Effector CD8-positive, alpha-beta T cell (primary cell): ENCODE results near the gene PRR15.
"Not testable (repeated sequence)": the region's sequence is repeated elsewhere in the genome, so short reads cannot be mapped to it uniquely, and the experiment has no call there.

ENCODE experiments used
- DNase-seq: peaks from one replicate; lab custom pipeline; 2025; lab: John Stamatoyannopoulos, UW
- total RNA-seq, 4 experiments: gene quantifications; one replicate each; lab custom pipeline; 2026; lab: John Stamatoyannopoulos, UW

Gene PRR15, protein sequence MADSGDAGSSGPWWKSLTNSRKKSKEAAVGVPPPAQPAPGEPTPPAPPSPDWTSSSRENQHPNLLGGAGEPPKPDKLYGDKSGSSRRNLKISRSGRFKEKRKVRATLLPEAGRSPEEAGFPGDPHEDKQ
- total RNA-seq = 0 reads per million in 4 experiments

DNA sequence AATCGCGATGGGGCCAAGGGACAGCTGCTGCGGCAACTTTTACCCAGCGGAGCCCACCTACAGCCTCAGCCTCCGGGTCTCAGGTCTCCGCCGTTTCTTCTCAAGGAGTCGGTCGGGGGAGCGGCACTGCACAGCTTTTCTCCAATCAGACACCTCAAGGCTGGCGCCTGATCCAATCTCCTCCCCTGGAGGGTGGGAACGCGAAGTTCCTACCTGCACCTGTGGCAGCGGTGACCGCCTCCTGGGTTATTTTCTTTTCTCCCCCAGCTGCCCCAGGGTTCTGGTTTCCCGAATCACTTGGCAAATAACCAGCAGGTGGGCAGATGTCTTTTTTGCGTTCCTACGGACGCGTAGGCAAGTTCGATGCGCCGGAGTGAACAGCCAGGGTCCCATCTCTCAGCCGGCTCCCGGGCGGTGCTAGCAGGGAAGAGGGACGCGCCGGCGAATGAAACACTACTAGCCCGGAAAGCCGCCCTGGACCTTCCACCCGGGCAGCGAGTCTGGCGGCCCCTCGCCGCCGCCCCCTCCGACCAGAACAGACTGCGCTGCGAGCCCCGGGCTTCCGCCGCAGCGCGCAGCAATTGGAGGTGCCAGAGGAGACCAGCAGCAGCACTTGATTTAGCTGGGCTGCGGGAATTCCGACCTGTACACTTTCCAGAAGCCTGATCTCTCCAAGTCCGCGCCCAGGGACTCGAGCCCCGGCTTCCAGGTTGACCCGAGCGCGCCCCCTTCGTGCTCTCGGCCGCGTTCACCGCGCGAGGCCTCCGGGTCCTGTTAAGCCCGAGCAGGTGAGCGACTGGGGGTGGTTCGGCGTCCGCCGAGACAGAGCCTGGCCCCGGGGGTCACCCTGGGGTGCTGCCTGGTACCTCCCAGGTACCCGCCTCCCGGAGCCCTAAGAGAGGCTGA lies at the start of gene PRR15:
Gene PRR15, plus strand, starts transcription at position 246 of the 906 bp plus-strand sequence. CDS start 2,495 bp downstream, outside the sequence.
- DNase-seq = no peak

DNA sequence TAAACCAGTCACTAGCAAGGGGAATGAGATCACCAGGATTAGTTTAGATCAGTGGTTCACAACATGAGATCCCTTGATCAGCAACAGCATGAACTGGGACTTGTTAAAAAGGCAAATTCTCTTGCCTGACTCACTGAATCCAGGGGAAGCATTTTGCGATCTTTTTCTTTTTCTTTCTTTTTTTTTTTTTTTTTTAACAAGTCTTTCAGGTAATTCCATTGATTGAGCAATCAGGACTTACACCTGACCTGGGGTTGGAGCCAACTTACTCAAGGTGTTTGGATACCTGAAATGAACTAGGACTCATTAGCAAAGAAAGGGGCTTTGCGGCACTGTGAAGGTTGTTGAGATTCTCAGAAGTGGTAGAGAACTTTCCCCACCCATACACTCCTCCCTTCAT lies 47.1 kb upstream of the PRR15 start:
- no peak for DNase-seq

DNA sequence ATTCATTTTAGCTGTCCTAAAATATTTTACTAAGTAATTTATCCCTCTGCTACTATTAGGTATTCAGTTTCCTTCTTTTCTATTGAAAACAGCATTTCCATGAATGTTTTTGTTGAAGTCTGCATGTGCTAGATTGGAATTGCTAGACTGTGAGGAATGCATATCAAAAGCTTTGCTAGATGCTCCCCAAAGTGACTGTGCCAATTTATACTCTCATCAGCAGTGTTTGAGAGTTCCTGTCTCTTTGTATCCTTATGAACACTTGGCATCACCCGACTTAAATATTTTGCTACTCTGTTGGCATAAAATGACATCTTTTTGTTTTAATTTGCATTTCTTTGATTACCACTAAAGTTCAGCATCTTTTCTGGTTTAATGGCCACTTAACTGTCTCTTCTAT lies 45.0 kb upstream of the PRR15 start:
- no peak for DNase-seq

DNA sequence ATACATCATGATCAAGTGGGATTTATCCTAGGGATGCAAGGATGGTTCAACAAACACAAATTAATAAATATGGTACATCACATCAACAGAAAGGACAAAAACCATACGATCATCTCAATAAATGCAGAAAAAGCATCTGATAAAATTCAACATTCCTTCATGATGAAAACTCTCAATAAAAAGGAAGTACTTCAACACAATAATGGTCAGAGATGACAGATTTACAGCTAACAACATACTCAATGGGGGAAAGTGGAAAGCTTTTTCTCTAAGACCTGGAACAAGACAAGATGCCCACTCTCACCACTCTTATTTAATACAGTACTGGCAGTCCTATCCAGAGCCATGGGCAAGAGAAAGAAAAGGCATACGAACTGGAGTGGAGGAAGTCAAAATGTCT lies 39.9 kb upstream of the PRR15 start:
- no peak for DNase-seq

DNA sequence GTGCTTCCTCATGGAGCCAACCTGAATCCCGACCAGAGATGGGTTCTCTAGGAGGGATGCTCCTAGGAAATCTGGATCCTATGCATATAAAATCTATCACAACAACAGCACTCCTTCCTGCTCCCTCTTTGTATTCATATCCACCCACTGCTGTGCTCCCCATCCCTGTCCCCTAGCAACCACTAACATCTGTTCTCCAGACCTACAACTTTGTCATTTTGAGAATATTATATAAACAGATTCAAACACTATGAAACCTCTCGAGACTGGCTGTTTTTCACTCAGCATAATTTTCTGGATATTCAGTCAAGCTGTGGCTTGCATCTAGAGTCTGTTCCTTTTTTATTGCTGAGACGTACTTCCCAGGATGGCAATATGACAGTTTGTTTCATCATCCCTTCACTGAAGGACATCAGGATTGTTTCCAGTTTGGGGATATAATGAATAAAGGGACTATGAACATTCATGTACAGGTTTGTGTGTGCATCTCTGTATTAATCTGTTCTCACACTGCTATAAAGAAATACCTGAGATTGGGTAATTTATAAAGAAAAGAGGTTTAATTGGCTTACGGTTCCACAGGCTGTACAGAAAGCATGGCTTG lies 36.0 kb upstream of the PRR15 start:
- no peak for DNase-seq

DNA sequence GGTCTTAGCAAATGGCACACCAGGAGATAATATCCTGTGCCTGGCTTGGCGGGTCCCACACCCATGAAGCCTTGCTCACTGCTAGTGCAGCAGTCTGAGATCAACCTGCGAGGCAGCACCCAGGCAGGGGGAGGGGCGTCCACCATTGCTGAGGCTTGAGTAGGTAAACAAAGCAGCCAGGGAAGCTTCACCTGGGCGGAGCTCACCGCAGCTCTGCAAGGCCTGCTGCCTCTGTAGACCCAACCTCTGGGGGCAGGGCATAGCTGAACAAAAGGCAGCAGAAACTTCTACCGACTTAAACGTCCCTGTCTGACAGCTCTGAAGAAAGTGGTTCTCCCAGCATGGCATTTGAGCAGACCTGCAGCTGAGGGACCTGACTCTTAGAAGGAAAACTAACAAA lies 35.1 kb upstream of the PRR15 start:
- DNase-seq = not testable (repeated sequence)

DNA sequence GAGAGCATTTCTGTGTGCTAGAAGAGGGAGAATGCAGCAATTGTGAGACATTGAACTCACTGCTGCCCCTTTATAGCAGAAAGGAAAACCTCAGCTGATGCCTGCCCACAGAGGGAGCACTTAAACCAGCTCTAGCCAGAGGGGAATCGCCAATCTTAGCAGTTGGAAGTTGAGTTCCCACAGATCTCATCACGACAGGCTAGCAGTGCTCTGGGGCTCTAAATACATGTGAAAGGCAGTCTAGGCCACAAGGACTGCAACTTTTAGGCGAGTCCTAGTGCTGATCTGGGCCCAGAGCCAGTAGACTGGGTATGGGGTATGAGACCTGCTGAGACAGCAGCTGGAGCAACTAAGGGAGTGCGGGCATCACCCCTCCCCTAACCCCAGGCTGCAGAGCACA lies 25.2 kb upstream of the PRR15 start:
- no peak for DNase-seq

DNA sequence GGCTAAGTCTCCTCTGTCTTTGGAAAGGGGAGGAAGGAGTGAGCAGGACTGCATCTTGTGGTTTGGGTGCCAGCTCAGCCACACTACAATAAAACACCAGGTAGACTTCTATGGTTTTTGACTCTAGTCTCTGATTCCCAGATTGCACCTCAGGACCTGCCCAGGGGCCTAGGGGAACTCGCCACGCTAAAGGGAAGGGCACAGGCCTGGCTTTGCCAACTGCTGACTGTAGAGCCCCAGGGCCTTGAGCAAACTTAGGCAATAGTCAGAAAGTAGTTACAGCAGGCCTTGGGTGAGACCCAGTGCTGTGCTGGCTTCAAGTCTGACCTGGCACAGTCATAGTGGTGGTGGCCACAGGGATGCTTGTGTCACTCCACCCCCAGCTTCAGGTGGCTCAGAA lies 24.2 kb upstream of the PRR15 start:
- DNase-seq = no peak

DNA sequence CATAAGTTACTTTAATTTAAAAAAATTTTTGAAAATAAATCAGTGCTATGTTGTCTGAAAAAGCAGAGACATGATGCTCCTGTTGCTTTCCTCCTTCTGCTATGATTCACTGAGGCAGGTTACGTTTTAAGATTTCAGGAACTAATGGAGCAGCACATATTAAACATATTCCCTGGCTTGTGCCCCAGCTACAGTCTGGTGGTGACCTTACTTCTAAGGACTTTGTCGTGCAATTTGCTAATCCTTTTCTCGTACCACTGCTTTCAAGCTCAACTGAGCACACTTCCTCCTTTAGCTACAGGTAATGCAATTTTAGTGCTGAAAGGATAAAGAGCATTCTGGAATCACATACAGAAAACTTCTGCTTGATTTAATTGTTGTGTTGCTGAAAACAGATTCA lies 16.2 kb upstream of the PRR15 start:
- no peak for DNase-seq

DNA sequence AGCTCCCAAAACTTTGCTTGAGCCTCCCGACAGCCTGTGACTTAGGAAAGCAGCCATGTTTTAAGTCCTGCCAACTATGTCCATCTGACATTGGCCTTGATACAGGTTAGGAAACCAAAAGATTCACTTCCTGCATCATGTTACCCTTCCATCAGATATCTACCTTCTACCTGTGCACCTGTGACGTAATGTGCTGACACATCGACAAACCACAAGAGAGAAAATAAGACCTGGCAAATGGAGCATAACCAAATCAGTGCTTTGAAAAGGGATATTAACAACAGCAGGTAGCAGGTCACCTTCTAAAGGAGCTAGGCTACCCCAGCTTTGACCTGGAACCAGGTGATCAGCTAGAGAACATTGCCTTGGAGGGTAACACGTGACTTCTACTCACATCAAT lies 14.8 kb upstream of the PRR15 start:
- no peak for DNase-seq

DNA sequence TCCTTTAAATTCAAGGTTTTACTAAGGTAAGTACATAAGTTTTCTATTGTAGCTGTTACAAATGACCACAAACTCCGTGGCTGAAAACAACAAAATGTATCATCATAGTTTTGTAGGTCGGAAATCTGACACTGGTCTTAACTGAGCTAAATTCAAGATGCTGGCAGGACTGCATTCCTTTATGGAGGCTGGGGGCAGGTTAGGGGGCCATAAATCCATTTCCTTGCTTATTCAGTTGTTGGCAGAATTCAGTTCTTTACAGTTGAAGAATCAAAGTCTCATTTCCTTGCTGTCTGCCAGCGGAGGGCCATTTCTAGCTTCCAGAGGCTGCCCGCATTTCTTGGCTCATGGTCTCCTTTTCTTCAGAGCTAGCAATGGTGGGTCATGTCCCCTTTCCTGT lies 11.2 kb upstream of the PRR15 start:
- DNase-seq = no peak

DNA sequence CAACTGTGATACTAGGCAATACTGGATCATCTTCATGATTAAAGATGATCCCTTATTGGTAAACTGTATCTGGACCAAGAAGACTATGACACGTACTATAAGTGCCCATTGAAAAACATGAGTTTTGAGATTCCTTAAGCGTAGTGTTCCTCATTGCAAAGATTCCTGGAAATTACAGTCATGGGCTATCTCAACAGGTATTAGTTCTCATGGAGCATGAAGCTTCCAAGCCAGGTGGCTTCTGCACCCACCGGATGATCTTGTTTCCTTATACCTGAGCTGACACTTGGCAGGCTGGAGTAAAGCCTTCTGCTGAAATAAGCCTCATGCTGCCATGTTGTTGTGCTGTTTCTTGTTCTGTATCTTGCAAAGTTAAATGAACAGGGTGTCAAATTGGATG lies 8.6 kb upstream of the PRR15 start:
- no peak for DNase-seq

DNA sequence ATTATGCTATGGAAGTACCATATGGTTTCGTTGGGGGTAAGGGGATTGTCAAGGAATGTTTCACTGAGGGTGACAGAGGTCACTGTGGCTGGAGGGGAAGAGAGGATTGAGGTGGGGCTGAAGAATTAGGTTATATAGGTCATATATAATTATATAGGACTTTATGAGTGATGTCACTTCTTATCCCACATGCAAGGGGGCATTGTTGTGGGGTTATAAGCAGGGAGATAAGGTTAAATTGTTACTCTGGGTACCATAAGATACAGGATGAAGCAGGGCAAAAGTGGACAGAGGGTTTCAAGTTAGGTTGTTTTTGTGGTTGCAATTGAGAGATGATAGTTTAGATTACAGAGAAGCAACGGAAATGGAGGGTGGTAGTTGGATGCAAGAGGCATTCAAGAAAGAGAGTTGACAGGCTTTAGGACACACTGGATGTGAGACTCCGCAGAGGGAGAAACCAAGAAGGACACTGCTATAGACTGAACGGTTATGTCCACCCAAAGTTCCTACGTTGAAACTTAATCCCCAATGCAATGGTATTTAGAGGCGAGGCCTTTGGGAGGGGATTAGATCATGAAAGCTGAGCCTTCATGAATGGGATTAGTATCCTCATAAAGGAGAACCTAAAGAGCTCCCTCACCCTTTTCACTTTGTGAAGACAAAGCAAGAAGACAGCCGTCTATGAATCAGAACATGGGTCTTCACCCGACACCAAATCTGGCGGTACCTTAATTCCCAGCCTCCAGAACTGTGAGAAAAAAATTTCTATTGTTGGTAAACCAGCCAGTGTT lies 7.0 kb upstream of the PRR15 start:
- DNase-seq = no peak

DNA sequence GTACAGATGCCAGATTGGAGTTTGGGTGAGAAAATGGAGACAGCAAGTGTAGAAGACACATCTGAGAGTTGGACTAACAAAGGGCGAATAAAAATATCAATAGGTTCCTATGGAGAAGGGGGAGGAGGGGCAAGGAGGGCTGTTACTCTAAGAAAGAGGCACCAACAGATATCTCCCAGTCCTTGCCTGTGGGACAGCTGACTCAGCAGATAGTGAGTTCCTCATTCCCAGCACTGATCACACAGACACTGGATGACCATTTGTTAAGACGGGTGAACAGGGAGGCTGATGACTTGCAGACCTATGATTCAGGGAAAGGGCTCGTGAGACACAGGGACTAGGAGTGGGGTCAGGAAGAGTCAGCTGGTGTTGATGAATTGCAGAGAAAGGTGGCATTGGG lies 5.7 kb upstream of the PRR15 start:
- no peak for DNase-seq

DNA sequence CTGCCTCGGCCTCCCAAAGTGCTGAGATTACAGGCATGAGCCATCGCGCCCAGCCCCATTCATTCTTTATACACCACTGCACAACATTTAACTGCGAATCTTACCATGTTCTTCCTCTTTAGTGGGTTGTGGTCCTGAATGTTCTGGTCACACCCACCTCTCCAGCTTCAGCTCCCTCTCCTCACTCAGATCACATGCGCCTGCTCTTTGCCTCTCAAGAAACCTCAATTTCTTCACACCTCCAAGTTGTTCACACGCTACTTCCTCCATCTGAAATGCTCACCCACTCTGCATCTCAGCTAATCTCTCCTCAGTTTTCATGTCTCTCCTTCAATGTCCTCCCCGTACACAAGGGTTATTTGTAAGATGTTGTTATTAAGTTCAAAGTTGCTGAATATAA lies 2.4 kb upstream of the PRR15 start:
- no peak for DNase-seq

DNA sequence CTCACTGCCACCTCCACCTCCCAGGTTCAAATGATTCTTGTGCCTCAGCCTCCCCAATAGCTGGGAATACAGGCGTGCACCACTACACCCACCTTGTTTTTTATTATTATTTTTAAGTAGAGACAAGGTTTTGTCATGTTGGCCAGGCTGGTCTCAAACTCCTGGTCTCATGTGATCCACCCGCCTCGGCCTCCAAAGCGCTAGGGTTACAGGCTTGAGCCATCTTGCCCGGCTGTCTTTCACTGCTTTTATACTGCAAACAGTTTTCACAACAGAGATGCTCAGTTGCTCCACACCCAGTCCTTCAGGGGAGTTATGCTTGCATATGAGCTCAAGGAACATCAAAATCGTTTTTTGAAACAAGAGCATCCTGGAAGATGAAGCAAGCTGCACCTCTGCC lies 1.3 kb upstream of the PRR15 start:
- DNase-seq = no peak

DNA sequence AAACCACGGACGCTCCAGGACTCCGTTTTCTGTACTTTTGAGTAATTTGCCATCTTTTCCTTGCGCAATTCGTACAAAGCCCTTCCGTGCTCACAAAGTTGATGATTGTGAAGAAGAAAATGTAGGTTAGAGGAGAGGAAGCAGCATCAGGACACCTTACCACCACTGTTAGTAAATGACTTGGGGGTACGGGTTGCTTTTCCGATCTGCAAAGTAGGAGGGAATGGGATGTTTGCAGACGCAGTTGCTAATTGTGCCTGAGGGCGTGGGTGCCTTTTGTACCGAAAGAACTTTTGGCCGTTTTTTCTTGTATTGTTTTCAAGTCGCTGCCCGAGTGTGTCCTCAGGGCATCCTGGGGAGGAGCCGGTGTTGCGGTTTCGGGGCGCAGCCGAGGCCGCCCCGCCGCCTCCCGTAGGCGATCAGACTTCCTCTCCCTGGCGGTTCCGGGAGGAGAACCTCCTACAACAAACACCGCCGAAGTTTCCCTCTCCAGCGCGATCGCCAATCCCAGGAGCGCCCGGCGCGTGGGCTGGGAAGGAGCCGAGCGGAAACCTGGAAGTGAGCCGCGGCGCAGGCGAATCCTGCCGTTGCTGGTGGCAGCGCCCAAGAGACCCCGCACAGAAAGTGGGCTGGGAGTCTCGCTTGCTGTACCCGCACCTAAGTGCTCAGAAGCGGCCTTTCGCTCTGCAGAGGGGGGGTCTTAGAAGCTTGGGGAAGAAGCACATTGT lies 1.0 kb downstream of the PRR15 start:
- DNase-seq = no peak

DNA sequence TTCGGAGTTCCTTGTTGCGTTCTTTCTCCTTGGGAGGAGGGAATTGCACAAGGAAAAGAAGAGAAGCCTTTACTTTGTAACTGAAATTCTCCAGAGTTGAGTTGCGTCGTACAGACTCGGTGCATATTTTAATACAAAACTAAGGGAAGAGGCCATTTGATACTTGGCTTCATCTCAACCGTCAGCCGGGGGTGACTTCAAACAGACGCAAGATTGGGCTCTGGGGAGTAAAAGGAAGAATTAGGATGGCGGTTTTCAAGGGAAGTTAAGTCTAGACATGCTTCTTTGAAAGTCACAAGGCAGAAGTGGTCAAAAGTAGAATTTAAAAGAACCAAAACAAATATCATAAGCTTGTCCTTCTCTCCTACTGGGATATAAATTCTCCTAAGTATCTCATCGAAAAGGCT lies 1.6 kb downstream of the PRR15 start:
- no peak for DNase-seq

DNA sequence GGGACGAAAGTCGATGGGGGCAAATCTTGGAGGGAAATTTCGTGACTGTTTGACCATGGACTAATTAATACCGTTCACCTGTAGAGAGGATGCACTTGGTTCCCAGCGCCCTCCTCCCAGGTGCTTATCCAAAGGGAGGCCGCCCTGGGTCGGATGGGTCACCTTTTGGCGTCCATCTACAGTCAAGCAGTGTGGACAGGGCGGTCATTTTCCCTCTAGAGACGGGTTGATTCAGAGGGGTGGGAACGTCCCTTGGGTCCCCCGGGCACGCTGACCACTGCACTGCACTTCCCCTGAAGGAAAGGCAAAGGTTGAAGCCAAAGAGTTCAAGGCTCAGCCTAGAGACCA lies 2.0 kb downstream of the PRR15 start:
- DNase-seq = no peak

DNA sequence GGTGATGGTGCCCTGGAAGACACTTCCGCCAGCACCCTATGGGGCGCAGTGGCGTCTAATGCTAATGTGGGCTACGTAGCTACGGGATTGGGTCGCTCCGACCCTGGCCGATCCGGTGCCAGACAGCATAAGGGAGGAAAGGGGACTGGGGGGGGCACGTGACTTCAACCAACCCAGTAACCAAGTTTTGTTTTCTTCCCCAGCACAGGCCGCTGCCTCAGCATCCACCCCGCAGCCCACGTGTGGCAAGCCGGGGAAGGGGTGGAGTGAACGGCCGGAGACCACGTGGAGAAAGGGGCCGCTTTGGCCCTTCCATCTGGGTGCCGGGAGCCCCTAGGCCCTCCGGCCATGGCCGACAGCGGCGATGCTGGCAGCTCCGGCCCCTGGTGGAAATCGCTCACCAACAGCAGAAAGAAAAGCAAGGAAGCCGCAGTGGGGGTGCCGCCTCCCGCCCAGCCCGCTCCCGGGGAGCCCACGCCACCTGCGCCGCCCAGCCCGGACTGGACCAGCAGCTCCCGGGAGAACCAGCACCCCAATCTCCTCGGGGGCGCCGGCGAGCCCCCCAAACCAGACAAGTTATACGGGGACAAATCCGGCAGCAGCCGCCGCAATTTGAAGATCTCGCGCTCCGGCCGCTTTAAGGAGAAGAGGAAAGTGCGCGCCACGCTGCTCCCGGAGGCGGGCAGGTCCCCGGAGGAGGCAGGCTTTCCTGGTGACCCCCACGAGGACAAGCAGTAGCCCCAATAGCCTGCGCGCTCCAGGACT lies 2.5 kb downstream of the PRR15 start:
- no peak for DNase-seq

DNA sequence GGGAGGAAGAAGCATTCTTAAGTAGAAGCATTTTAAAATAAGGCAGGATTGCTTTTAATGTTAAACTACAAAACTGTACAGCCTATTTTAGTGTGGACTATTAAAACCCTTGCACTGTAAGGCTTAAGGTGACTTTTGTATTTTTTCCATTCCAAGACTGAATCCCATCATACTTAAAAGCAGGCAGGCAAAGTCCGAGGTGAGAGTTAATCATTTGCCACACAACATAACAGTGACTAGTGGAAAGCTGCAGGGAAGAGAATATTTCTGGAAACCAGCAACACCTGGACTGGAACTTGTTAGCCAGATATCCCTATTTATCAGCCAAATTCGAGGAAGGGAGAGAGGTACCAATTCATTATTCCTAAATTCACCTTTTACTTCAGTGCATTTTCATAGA lies 3.5 kb downstream of the PRR15 start:
- no peak for DNase-seq
